Suprapubic skin (tissue), 4 donors: ENCODE results near the gene NXNL1. TPM values are rescaled to one million over a fixed set of nuclear protein-coding genes. Genes with fewer than 3 reads are reported as not detected.
A peak's percentile ranks its signal among the peaks of the same experiment; 100 is the strongest.

ENCODE experiments used
- DNase-seq, 2 donors: peaks; one replicate each; pipeline ENCODE4 v3.0.0-alpha.2; 2019; ENCODE audit warnings: low spot score in 2 of 2
- H3K27ac ChIP-seq: fragments of 200-600 bp; sonication (generic); one replicate; pipeline ENCODE4 v1.5.1; 2019
- H3K27me3 ChIP-seq: fragments of 200-600 bp; sonication (generic); one replicate; pipeline ENCODE4 v1.5.1; 2019
- H3K36me3 ChIP-seq: fragments of 200-600 bp; sonication (generic); one replicate; pipeline ENCODE4 v1.5.1; 2019
- H3K4me1 ChIP-seq: fragments of 200-600 bp; sonication (generic); one replicate; pipeline ENCODE4 v1.5.1; 2019
- H3K4me3 ChIP-seq: fragments of 200-600 bp; sonication (generic); one replicate; pipeline ENCODE4 v1.5.1; 2019; ENCODE audit warnings: mild to moderate bottlenecking
- H3K9me3 ChIP-seq: fragments of 200-600 bp; sonication (generic); one replicate; pipeline ENCODE4 v1.5.1; 2019
- CTCF ChIP-seq, 2 donors: fragments of 200-600 bp in 1 of 2; fragments of 450-650 bp in 1 of 2; sonication (generic) in 1 of 2; IDR thresholded peaks; one replicate each; pipeline ENCODE4 v1.5.1; 2016 to 2019; ENCODE audit warnings: antibody characterized with exemption in 2 of 2, mild to moderate bottlenecking in 1 of 2, moderate library complexity in 1 of 2
- EP300 ChIP-seq: sonication (generic); formaldehyde crosslinking; IDR thresholded peaks from one replicate; pipeline ENCODE4 v1.6.1; 2017; ENCODE audit warnings: antibody characterized with exemption
- POLR2A ChIP-seq, 2 donors: fragments of 450-650 bp; IDR thresholded peaks; one replicate each; pipeline ENCODE4 v1.6.1; 2017; ENCODE audit warnings: antibody characterized with exemption in 2 of 2, mild to moderate bottlenecking in 2 of 2, moderate library complexity in 2 of 2
- POLR2AphosphoS5 ChIP-seq, 3 donors: sonication (generic); formaldehyde crosslinking; IDR thresholded peaks; one replicate each; pipeline ENCODE4 v1.6.1; 2017; ENCODE audit warnings: antibody characterized with exemption in 3 of 3
- WGBS: methylation state at CpG from one replicate; pipeline ENCODE4 v1.1.5; 2018; 5-methylcytosine and 5-hydroxymethylcytosine counted together
- total RNA-seq, 4 donors: library from RNA; depleted of rRNA; stranded (reverse); fragments of >200 nt; gene quantifications; one replicate each; pipeline ENCODE4 v1.1.0, GENCODE V29; 2016

NXNL1 gene
- total RNA-seq, 4 donors from 2014 or later = not detected

GRCh38 chr19:17445526-17446165 is 15.1 kb downstream of the NXNL1 start:
- peaks cover 15% of the 10 kb centered on the region for H3K4me1 ChIP-seq
- H3K4me3 ChIP-seq = no peak overlapping the region
- no peak overlapping the region for H3K27ac ChIP-seq
- DNase-seq = no peak
- no peaks in the 10 kb centered on the region for H3K36me3 ChIP-seq
- TF ChIP-seq CTCF (IDR thresholded peaks at IDR 0.05) = no peak
- no peak for TF ChIP-seq EP300
- TF ChIP-seq POLR2AphosphoS5 (IDR thresholded peaks at IDR 0.05) = no peak
- TF ChIP-seq POLR2A (IDR thresholded peaks at IDR 0.05) = no peak
- peaks cover 3% of the 10 kb centered on the region for H3K27me3 ChIP-seq
- 94% methylated on average over 1 of the region's 1 CpG for WGBS
- H3K9me3 ChIP-seq = no peaks in the 10 kb centered on the region

GRCh38 chr19:17441241-17442021 is 19.3 kb downstream of the NXNL1 start:
- Histone ChIP-seq H3K4me1 (no peaks in the 10 kb centered on the region), H3K27ac (no peak overlapping the region), H3K9me3 (no peaks in the 10 kb centered on the region), H3K4me3 (no peak overlapping the region), H3K27me3 (no peaks in the 10 kb centered on the region), H3K36me3 (no peaks in the 10 kb centered on the region)
- DNase-seq = no peak
- 29% methylated on average over 8 of the region's 8 CpGs for WGBS
- TF ChIP-seq POLR2A (IDR thresholded peaks at IDR 0.05) = no peak
- peak in 1 of 2 donors; percentile 14 for TF ChIP-seq CTCF (IDR thresholded peaks at IDR 0.05)
- no peak for TF ChIP-seq EP300
- no peak for TF ChIP-seq POLR2AphosphoS5 (IDR thresholded peaks at IDR 0.05)

- Histone ChIP-seq H3K4me3 (no peak overlapping the region), H3K27me3 (no peaks in the 10 kb centered on the region), H3K9me3 (no peaks in the 10 kb centered on the region), H3K36me3 (no peaks in the 10 kb centered on the region), H3K27ac (no peak overlapping the region), H3K4me1 (no peaks in the 10 kb centered on the region)
- DNase-seq = no peak
- WGBS = 86% methylated on average over 5 of the region's 7 CpGs
- no peak for TF ChIP-seq POLR2AphosphoS5 (IDR thresholded peaks at IDR 0.05)
- TF ChIP-seq EP300 = no peak
- TF ChIP-seq CTCF (IDR thresholded peaks at IDR 0.05) = no peak
- TF ChIP-seq POLR2A (IDR thresholded peaks at IDR 0.05) = no peak
Observed at GRCh38 chr19:17436874-17437267, 23.9 kb downstream of the NXNL1 start.

GRCh38 chr19:17436094-17436873 is 24.4 kb downstream of the NXNL1 start:
- 96% methylated on average over 24 of the region's 25 CpGs for WGBS
- no peaks in the 10 kb centered on the region for H3K27me3 ChIP-seq
- H3K4me3 ChIP-seq = no peak overlapping the region
- no peaks in the 10 kb centered on the region for H3K9me3 ChIP-seq
- H3K27ac ChIP-seq = no peak overlapping the region
- H3K36me3 ChIP-seq = no peaks in the 10 kb centered on the region
- H3K4me1 ChIP-seq = no peaks in the 10 kb centered on the region
- no peak for DNase-seq
- TF ChIP-seq POLR2A (IDR thresholded peaks at IDR 0.05) (no peak), CTCF (IDR thresholded peaks at IDR 0.05) (no peak), POLR2AphosphoS5 (IDR thresholded peaks at IDR 0.05) (no peak), EP300 (no peak)

GRCh38 chr19:17435218-17435617 is 25.5 kb downstream of the NXNL1 start:
- WGBS = 84% methylated on average over 7 of the region's 7 CpGs
- DNase-seq = no peak

More at GRCh38 chr19:17435218-17435617, 25.5 kb downstream of the NXNL1 start:
- no peak for TF ChIP-seq EP300
- no peak for TF ChIP-seq POLR2AphosphoS5 (IDR thresholded peaks at IDR 0.05)
- no peak for TF ChIP-seq POLR2A (IDR thresholded peaks at IDR 0.05)
- no peak for TF ChIP-seq CTCF (IDR thresholded peaks at IDR 0.05)
- H3K9me3 ChIP-seq = no peaks in the 10 kb centered on the region
- no peak overlapping the region for H3K4me3 ChIP-seq
- no peak overlapping the region for H3K27ac ChIP-seq
- no peaks in the 10 kb centered on the region for H3K27me3 ChIP-seq
- H3K4me1 ChIP-seq = no peaks in the 10 kb centered on the region
- H3K36me3 ChIP-seq = no peaks in the 10 kb centered on the region
